Neural cell (in vitro differentiated cells): ENCODE data around the gene PRKD1. TPM values are rescaled to one million over a fixed set of nuclear protein-coding genes. Genes with fewer than 3 reads are reported as not detected.

Experiments
- H2AFZ ChIP-seq: fragments of 200-600, 300-800 bp; sonication (generic), shearing (Covaris generic); 2 replicates; pipeline ENCODE4 v1.6.0; 2014; ENCODE audit warnings: low read depth, mild to moderate bottlenecking, antibody characterized with exemption, low read length, moderate library complexity
- H3F3A ChIP-seq: fragments of 200-600 bp; shearing (Covaris generic); 2 replicates; pipeline ENCODE4 v1.6.1; 2016; ENCODE audit warnings: mild to moderate bottlenecking, moderate library complexity, mixed read lengths, antibody characterized with exemption, low read length; ENCODE audit not compliant: insufficient read depth, poor library complexity, severe bottlenecking
- H3K27ac ChIP-seq: fragments of 200-600, 300-800 bp; sonication (generic), shearing (Covaris generic); 2 replicates; pipeline ENCODE4 v1.5.1; 2014; ENCODE audit warnings: mild to moderate bottlenecking, low read length, moderate library complexity
- H3K27me3 ChIP-seq: fragments of 300-800, 200-600 bp; sonication (generic), shearing (Covaris generic); 2 replicates; pipeline ENCODE4 v1.6.0; 2014; ENCODE audit warnings: mild to moderate bottlenecking, low read depth, low read length, moderate library complexity; ENCODE audit not compliant: insufficient read depth
- H3K36me3 ChIP-seq: fragments of 300-800, 200-600 bp; sonication (generic), shearing (Covaris generic); 2 replicates; pipeline ENCODE4 v1.5.1; 2014; ENCODE audit warnings: mild to moderate bottlenecking, antibody characterized with exemption, low read length, moderate library complexity; ENCODE audit not compliant: insufficient read depth
- H3K4me2 ChIP-seq: fragments of 300-800, 200-600 bp; sonication (generic), shearing (Covaris generic); 2 replicates; pipeline ENCODE4 v1.6.0; 2014; ENCODE audit warnings: mild to moderate bottlenecking, low read length
- H3K4me3 ChIP-seq: fragments of 300-800, 200-600 bp; sonication (generic), shearing (Covaris generic); 2 replicates; pipeline ENCODE4 v1.5.1; 2014; ENCODE audit warnings: mild to moderate bottlenecking, low read length, moderate library complexity
- H3K79me2 ChIP-seq: fragments of 200-600 bp; shearing (Covaris generic); replicated peaks from 2 replicates; pipeline ENCODE4 v1.6.0; 2014; ENCODE audit warnings: mild to moderate bottlenecking, low read length, moderate library complexity; ENCODE audit not compliant: insufficient read depth
- H3K9ac ChIP-seq: fragments of 300-800, 200-600 bp; sonication (generic), shearing (Covaris generic); 2 replicates; pipeline ENCODE4 v1.6.1; 2016; ENCODE audit warnings: mild to moderate bottlenecking, low read length, mixed read lengths
- H3K9me2 ChIP-seq: fragments of 200-600 bp; shearing (Covaris generic); 2 replicates; pipeline ENCODE4 v1.6.1; 2016; ENCODE audit warnings: mild to moderate bottlenecking, low read length, mixed read lengths; ENCODE audit not compliant: insufficient read depth
- H3K9me3 ChIP-seq: fragments of 200-600, 300-800 bp; sonication (generic), shearing (Covaris generic); 2 replicates; pipeline ENCODE4 v1.6.1; 2016; ENCODE audit warnings: mild to moderate bottlenecking, mixed run types, low read length, moderate library complexity, mixed read lengths
- H4K20me1 ChIP-seq: fragments of 200-600 bp; shearing (Covaris generic); 2 replicates; pipeline ENCODE4 v1.6.1; 2016; ENCODE audit warnings: mild to moderate bottlenecking, mixed run types; ENCODE audit not compliant: insufficient read depth
- EP300 ChIP-seq: fragments of 450-650 bp; conservative IDR thresholded peaks from 2 replicates; pipeline ENCODE4 v1.6.1; 2014; ENCODE audit warnings: antibody characterized with exemption, mild to moderate bottlenecking, moderate library complexity; ENCODE audit not compliant: poor library complexity, severe bottlenecking
- EZH2 ChIP-seq: fragments of 200-600, 300-800 bp; shearing (Covaris generic), sonication (generic); IDR thresholded peaks from 2 replicates; pipeline ENCODE4 v1.6.1; 2014; ENCODE audit warnings: antibody characterized with exemption, low read length, borderline replicate concordance, mild to moderate bottlenecking; ENCODE audit not compliant: insufficient read depth, poor library complexity, severe bottlenecking
- MXI1 ChIP-seq: fragments of 450-650 bp; conservative IDR thresholded peaks from 2 replicates; pipeline ENCODE4 v1.6.1; 2014; ENCODE audit warnings: antibody characterized with exemption, mild to moderate bottlenecking; ENCODE audit not compliant: poor library complexity, severe bottlenecking
- POLR2AphosphoS5 ChIP-seq: IDR thresholded peaks from 2 replicates; pipeline ENCODE4 v1.6.1; 2012
- RAD21 ChIP-seq: fragments of 450-650 bp; conservative IDR thresholded peaks from 2 replicates; pipeline ENCODE4 v1.6.1; 2014; ENCODE audit warnings: antibody characterized with exemption, mild to moderate bottlenecking, moderate library complexity
- SMC3 ChIP-seq: fragments of 450-650 bp; conservative IDR thresholded peaks from 2 replicates; pipeline ENCODE4 v1.6.1; 2014; ENCODE audit warnings: antibody characterized with exemption, mild to moderate bottlenecking, moderate library complexity; ENCODE audit not compliant: poor library complexity
- TAF1 ChIP-seq: IDR thresholded peaks from 2 replicates; pipeline ENCODE4 v1.6.1; 2012; ENCODE audit warnings: low read depth
- polyA plus RNA-seq: library from polyadenylated mRNA; depleted of rRNA; stranded (reverse); fragments of >200 nt; gene quantifications from 2 replicates; pipeline ENCODE4 v1.2.3, GENCODE V29; 2014
- TF ChIP-seq, protein P1 (sequence below): IDR thresholded peaks from 2 replicates; pipeline ENCODE4 v1.6.1; 2012; ENCODE audit warnings: borderline replicate concordance
- TF ChIP-seq, protein P2 (sequence below): fragments of 450-650 bp; IDR thresholded peaks from 2 replicates; pipeline ENCODE4 v1.5.1; 2014; ENCODE audit warnings: antibody characterized with exemption, mild to moderate bottlenecking, moderate library complexity; ENCODE audit not compliant: poor library complexity, severe bottlenecking

PRKD1 gene
- polyA plus RNA-seq, 1 donor from 2014 or later = 9.6 TPM

DNA sequence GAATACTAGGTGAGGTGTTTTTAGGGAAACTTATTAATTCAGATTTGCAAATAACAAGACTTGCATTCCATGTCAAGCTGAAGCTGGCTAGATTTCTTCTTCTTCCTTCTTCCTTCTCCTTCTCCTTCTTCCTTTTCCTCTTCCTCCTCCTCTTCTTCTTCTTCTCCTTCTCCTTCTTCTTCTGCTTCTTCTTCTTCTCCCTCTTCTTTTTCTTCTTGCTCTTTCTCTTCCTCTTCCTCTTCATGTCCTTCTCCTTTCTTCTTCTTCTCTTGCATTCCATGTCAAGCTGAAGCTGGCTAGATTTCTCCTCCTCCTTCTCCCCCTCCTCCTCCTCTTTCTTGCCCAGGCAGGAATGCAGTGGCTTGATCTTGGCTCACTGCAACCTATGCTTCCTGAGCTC, 297.8 kb downstream of the PRKD1 start:
- H3K9me2 ChIP-seq = no peaks in the 10 kb centered on the region
- no peak for TF ChIP-seq RAD21
- TF ChIP-seq, protein P1, sequence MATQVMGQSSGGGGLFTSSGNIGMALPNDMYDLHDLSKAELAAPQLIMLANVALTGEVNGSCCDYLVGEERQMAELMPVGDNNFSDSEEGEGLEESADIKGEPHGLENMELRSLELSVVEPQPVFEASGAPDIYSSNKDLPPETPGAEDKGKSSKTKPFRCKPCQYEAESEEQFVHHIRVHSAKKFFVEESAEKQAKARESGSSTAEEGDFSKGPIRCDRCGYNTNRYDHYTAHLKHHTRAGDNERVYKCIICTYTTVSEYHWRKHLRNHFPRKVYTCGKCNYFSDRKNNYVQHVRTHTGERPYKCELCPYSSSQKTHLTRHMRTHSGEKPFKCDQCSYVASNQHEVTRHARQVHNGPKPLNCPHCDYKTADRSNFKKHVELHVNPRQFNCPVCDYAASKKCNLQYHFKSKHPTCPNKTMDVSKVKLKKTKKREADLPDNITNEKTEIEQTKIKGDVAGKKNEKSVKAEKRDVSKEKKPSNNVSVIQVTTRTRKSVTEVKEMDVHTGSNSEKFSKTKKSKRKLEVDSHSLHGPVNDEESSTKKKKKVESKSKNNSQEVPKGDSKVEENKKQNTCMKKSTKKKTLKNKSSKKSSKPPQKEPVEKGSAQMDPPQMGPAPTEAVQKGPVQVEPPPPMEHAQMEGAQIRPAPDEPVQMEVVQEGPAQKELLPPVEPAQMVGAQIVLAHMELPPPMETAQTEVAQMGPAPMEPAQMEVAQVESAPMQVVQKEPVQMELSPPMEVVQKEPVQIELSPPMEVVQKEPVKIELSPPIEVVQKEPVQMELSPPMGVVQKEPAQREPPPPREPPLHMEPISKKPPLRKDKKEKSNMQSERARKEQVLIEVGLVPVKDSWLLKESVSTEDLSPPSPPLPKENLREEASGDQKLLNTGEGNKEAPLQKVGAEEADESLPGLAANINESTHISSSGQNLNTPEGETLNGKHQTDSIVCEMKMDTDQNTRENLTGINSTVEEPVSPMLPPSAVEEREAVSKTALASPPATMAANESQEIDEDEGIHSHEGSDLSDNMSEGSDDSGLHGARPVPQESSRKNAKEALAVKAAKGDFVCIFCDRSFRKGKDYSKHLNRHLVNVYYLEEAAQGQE = no peak
- H3K36me3 ChIP-seq = no peaks in the 10 kb centered on the region
- no peaks in the 10 kb centered on the region for H3K79me2 ChIP-seq
- no peak overlapping the region for H3K27ac ChIP-seq
- H3K4me2 ChIP-seq = no peak overlapping the region
- H3F3A ChIP-seq = no peaks in the 10 kb centered on the region
- no peaks in the 10 kb centered on the region for H4K20me1 ChIP-seq
- H3K9ac ChIP-seq = no peak overlapping the region
- no peak overlapping the region for H2AFZ ChIP-seq
- no peaks in the 10 kb centered on the region for H3K27me3 ChIP-seq
- H3K4me3 ChIP-seq = no peak overlapping the region
- no peaks in the 10 kb centered on the region for H3K9me3 ChIP-seq

DNA sequence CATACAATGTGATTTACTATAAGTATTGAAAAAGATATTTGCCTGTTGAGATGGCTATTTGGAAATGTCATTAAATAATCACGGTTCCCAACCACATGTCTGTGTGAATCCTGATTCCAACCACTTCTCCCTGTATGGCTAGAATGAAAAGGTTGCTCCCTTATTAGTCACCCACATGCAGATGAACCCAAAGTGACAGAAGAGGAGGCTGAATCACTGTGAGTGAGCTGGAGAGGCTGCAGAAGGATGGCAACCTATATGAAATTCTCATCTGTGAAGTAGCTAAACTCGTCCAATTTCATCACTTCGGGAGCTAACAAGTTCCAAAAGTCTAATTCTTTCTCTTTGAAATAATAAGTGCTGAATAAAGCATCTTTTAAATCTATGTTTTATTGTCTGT, 300.5 kb downstream of the PRKD1 start:
- TF ChIP-seq POLR2AphosphoS5 (no peak), EZH2 (no peak), EP300 (no peak), MXI1 (no peak)
- TF ChIP-seq, protein P2, sequence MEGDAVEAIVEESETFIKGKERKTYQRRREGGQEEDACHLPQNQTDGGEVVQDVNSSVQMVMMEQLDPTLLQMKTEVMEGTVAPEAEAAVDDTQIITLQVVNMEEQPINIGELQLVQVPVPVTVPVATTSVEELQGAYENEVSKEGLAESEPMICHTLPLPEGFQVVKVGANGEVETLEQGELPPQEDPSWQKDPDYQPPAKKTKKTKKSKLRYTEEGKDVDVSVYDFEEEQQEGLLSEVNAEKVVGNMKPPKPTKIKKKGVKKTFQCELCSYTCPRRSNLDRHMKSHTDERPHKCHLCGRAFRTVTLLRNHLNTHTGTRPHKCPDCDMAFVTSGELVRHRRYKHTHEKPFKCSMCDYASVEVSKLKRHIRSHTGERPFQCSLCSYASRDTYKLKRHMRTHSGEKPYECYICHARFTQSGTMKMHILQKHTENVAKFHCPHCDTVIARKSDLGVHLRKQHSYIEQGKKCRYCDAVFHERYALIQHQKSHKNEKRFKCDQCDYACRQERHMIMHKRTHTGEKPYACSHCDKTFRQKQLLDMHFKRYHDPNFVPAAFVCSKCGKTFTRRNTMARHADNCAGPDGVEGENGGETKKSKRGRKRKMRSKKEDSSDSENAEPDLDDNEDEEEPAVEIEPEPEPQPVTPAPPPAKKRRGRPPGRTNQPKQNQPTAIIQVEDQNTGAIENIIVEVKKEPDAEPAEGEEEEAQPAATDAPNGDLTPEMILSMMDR = no peak
- Histone ChIP-seq H3K9me2 (no peaks in the 10 kb centered on the region), H3K27me3 (no peaks in the 10 kb centered on the region), H3K4me2 (no peak overlapping the region), H3F3A (no peaks in the 10 kb centered on the region), H3K36me3 (no peaks in the 10 kb centered on the region), H4K20me1 (no peaks in the 10 kb centered on the region), H3K79me2 (no peaks in the 10 kb centered on the region), H3K4me3 (no peak overlapping the region), H3K9me3 (no peaks in the 10 kb centered on the region), H3K27ac (no peak overlapping the region), H3K9ac (no peak overlapping the region), H2AFZ (no peak overlapping the region)

DNA sequence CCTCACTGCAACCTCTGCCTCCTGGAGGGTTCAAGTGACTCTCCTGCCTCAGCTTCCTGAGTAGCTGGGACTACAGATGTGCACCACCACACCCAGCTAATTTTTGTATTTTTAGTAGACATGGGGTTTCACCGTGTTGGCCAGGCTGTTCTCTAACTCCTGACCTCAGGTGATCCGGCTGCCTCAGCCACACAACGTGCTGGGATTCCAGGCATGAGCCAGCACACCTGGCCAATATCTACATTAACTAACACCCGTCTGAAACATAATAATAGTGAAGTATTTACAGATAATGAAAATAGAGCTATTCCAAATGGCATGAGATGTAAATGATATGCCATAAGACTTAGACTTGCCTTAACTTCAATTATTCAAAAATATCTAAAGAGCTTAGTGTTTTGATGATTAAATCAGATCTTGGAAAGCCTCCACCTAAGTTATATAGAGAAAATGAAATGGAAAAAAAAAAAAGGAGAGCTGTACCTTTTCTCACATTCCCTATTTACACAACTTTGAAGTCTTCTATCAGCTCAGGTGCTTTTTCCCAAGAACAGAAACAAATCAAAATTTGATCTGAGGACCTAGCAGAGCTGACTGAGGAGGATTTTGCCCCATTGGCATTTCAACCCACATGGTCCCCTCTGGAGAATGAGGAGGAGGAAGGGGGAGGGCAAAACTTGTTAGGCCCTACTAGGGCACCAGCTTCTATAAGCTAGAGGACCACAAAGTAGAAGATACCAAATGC, 309.2 kb downstream of the PRKD1 start:
- no peaks in the 10 kb centered on the region for H3K79me2 ChIP-seq
- TF ChIP-seq RAD21 (no peak), EP300 (no peak), POLR2AphosphoS5 (no peak), MXI1 (no peak), SMC3 (no peak), TAF1 (no peak), EZH2 (no peak)
- TF ChIP-seq, protein P2 = no peak
- TF ChIP-seq, protein P1 = no peak
- no peaks in the 10 kb centered on the region for H3K9me2 ChIP-seq
- no peak overlapping the region for H3K4me2 ChIP-seq
- no peak overlapping the region for H3K27ac ChIP-seq
- no peaks in the 10 kb centered on the region for H3K27me3 ChIP-seq
- no peak overlapping the region for H2AFZ ChIP-seq
- no peak overlapping the region for H3K4me3 ChIP-seq
- no peaks in the 10 kb centered on the region for H3K36me3 ChIP-seq
- H3F3A ChIP-seq = no peaks in the 10 kb centered on the region
- no peaks in the 10 kb centered on the region for H3K9me3 ChIP-seq
- no peaks in the 10 kb centered on the region for H4K20me1 ChIP-seq
- no peak overlapping the region for H3K9ac ChIP-seq
